Transverse colon (tissue), 3 donors: ENCODE results near the gene LHFPL6.

Experiments used
- CTCF ChIP-seq, 5 experiments: fragments of 200-600 bp in 3 of 5; fragments of 450-650 bp in 2 of 5; sonication (generic) in 3 of 5; IDR thresholded peaks; 1 replicate in 2 of 5; 2 replicates in 3 of 5; pipeline ENCODE4 v1.5.1; 2016 to 2017; ENCODE audit warnings: antibody characterized with exemption in 5 of 5, inconsistent platforms in 3 of 5, mild to moderate bottlenecking in 2 of 5, moderate library complexity in 1 of 5
- EP300 ChIP-seq: sonication (generic); formaldehyde crosslinking; IDR thresholded peaks from one replicate; pipeline ENCODE4 v1.6.1; 2017; ENCODE audit warnings: antibody characterized with exemption, low read depth
- POLR2A ChIP-seq: fragments of 450-650 bp; IDR thresholded peaks from one replicate; pipeline ENCODE4 v1.6.1; 2016; ENCODE audit warnings: antibody characterized with exemption, mild to moderate bottlenecking, moderate library complexity

- TF ChIP-seq POLR2A (no peak), CTCF (IDR thresholded peaks at IDR 0.05) (no peak), EP300 (no peak)
These were observed 249.0 kb downstream of the LHFPL6 start for GRCh38 chr13:39353988-39354387.
